HG02981 (cell line): ENCODE measurements around the gene HAUS1.
"Not testable (repeated sequence)": the region's sequence is repeated elsewhere in the genome, so short reads cannot be mapped to it uniquely, and the experiment has no call there.

ENCODE experiments used
- ATAC-seq: cut with Tn5 transposase; IDR thresholded peaks from one replicate; pipeline ENCODE4 v1.9.1; 2021; ENCODE audit warnings: mild to moderate bottlenecking, moderate library complexity; ENCODE audit not compliant: unreplicated experiment

Gene HAUS1

GRCh38 chr18:46088501-46088900 is 15.7 kb upstream of the HAUS1 start:
- ATAC-seq, result not testable (repeated sequence)

- no peak for ATAC-seq
These were observed 8.7 kb upstream of the HAUS1 start for GRCh38 chr18:46095532-46095931.

GRCh38 chr18:46096651-46097300 is 7.4 kb upstream of the HAUS1 start:
- ATAC-seq, result no peak

GRCh38 chr18:46097431-46097800 is 6.8 kb upstream of the HAUS1 start:
- ATAC-seq, result peak; percentile 17

- peak; percentile 82 for ATAC-seq
These were observed 6.2 kb upstream of the HAUS1 start, which contains the start of gene ATP5F1A for GRCh38 chr18:46097801-46098615. TSS of gene ATP5F1A (minus strand) at chr18:46098296. CDS start at chr18:46098231, 65 bp downstream.

GRCh38 chr18:46098616-46098933 is 5.6 kb upstream of the HAUS1 start:
- no peak for ATAC-seq

- no peak for ATAC-seq
These were observed 4.7 kb upstream of the HAUS1 start for GRCh38 chr18:46099463-46099862.

GRCh38 chr18:46109386-46109785 is 5.2 kb downstream of the HAUS1 start:
- ATAC-seq, result no peak

GRCh38 chr18:46110406-46110805 is 6.2 kb downstream of the HAUS1 start:
- no peak for ATAC-seq

GRCh38 chr18:46113751-46114150 is 9.6 kb downstream of the HAUS1 start:
- ATAC-seq, result no peak

- not testable (repeated sequence) for ATAC-seq
These were observed 22.4 kb downstream of the HAUS1 start for GRCh38 chr18:46126625-46127024.

GRCh38 chr18:46130061-46130460 is 25.9 kb downstream of the HAUS1 start:
- ATAC-seq, result no peak

- ATAC-seq, result not testable (repeated sequence)
These were observed 26.4 kb downstream of the HAUS1 start for GRCh38 chr18:46130549-46130948.

- no peak for ATAC-seq
These were observed 29.3 kb downstream of the HAUS1 start for GRCh38 chr18:46133534-46133933.

GRCh38 chr18:46134920-46135675 is 30.9 kb downstream of the HAUS1 start:
- ATAC-seq, result no peak

GRCh38 chr18:46140173-46140572 is 36.0 kb downstream of the HAUS1 start:
- ATAC-seq, result no peak

- ATAC-seq, result no peak
These were observed 37.0 kb downstream of the HAUS1 start for GRCh38 chr18:46141199-46141598.

- ATAC-seq, result no peak
These were observed 44.6 kb downstream of the HAUS1 start for GRCh38 chr18:46148810-46149209.

GRCh38 chr18:46152436-46152807 is 48.2 kb downstream of the HAUS1 start:
- ATAC-seq, result no peak

- no peak for ATAC-seq
These were observed 48.8 kb downstream of the HAUS1 start for GRCh38 chr18:46152808-46153617.

GRCh38 chr18:46155641-46156051 is 51.5 kb downstream of the HAUS1 start:
- no peak for ATAC-seq
